Activated CD8-positive, alpha-beta memory T cell treated with anti-CD3 and anti-CD28 coated beads, Interleukin-2, amount 50 U/mL, for 4 hours (primary cell): ENCODE results near the gene MAL.
"Not testable (repeated sequence)": the region's sequence is repeated elsewhere in the genome, so short reads cannot be mapped to it uniquely, and the experiment has no call there.

Experiments
- DNase-seq: peaks from one replicate; pipeline ENCODE4 v3.0.0-alpha.2; 2020

The MAL gene

DNA sequence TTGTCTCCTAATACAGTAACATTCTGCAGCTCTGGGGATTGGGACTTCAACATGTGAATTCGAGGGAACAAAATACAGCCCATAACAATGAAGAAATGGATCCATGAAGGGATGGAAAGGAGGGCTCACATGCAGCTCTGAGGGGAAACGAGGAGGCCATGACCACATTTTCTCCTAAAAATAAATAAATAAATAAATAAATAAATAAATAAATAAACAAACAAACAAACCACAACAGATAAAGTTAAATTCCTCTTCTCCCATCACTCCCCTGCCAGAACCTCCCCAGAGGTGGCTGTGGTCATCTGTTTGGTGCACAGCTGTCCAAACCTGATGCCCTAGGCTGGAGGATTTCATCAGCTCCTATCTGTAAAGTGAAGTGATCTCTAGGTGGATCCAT, 42.7 kb downstream of the MAL start:
- DNase-seq, result no peak

DNA sequence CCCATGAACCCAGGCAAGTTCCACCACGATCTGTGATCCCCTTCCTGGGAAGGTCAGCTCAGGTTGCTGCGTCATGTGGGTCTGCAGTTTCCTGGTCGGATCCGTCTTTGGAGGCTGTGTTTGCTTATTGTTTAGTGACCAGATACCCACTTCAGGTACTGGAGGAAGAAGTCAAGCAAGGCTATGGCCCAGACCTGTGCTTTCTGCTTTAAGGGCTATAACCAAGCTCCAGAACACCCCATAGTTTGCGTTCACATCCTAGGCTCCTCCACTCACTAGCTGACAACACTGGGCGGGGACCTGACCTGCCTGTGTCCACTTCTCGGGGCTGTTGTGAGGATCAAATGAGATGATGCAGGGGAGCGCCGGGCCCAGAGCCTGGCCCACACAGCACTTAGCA, 44.0 kb downstream of the MAL start:
- no peak for DNase-seq

DNA sequence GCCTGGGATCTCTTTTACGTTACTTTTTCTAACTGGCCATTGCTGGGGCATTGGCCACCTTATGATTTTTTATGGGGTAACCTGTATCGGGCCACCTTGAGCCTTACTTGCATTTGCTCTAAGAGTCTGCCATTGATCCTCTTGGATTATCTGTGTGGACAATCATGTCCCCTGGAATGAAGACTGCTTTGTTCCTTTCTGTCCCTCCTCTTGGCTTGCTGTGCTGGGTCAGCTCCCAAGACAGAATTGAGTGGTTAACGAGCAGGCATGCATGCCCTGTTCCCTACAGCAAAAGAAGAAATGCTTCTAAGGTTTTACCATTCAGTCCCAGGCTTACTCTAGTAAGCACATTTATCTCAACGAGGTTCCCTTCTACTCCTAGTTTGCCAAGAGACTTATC, 46.3 kb downstream of the MAL start:
- DNase-seq, result no peak

DNA sequence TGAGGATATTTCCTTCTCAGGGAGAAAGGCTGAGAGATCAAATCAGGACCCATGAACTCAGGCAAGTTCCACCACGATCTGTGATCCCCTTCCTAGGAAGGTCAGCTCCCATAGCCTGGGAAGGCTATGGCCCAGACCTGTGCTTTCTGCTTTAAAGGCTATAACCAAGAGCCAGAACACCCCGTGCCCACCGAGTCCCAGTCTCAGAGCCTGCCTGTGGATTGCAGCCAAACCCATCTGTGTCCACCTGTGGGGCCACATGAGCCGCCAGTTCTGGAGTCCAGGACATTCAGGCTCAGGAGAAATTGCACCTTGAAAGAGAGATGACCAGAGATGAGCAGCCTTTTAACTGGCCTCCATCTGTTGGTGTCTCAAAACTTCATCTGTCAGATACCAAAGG, 46.9 kb downstream of the MAL start:
- no peak for DNase-seq

DNA sequence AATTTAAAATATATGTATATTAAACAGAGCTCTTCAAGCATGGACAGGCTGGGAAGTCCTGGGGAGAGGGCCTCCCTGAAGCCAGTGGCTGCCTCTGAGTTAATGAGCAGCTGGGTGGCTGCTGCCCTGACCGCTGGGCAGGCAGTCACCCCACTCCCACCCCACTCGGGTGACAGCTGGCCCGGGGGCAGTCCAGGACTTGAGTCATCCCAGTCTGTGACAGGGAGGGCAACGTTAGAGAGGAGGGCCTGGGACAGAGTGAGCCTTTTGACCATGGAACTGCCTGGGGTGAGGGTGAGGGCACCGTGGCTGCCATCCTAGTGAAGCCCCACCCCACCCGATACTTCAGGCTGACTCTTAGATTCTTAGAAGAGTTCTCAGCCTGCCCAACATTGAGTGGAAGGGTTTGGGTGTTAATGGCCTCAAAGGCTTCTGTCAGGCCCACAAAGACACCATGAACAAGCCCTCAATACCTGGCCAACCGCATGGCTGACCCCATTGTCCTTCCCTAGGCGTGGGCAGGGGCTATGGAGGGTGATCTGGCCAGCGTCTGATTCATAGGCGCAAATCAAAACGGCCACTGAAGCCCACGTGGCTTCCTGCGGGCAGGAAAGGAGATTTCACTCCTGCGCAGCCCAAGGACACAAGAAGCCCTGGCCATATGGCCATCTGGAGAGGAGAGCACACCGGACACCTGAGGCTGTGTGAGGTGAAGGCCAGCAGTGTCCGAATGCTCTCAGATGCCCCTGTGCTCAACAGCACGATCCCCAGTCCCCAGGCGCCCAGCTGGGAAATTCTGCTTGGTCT, 48.6 kb downstream of the MAL start:
- DNase-seq, result no peak

DNA sequence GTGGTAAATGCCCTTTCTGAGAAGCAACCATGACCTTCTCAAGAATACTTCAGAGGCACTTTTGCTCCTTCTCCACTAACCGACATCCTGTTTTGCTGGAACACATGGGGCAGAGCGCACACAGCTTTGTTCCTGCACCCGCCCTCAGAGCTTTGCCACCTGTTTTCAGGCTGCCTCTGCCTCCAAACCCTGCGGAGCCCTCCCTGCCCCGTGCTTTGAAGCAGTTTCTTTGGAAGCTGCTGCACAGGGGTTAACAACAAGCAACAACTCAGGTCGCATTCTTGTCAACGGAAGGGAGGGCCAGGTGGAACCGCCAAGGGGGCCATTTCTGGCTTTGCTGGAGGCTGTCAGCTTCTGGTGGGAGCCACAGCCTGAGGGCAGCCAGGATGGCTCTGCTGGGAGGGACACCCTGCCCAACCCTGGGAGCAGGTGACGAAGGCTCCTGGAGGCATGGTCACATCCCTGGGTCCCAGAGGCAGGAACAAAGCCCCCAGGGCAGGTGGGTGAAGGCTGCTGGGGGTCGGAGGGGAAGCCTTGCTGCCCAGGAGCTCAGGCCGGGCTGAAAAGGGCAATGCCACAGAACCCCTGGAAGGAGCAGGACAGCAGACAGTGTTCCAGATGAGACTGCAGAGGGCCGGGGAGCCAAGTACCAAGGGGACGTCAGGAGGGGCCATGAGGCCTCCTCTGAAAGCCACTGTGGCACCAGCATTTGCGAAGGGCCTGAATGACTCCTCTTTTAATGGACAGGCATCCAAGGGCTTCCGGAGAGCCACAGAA, 49.3 kb downstream of the MAL start:
- DNase-seq, result peak; percentile 62

DNA sequence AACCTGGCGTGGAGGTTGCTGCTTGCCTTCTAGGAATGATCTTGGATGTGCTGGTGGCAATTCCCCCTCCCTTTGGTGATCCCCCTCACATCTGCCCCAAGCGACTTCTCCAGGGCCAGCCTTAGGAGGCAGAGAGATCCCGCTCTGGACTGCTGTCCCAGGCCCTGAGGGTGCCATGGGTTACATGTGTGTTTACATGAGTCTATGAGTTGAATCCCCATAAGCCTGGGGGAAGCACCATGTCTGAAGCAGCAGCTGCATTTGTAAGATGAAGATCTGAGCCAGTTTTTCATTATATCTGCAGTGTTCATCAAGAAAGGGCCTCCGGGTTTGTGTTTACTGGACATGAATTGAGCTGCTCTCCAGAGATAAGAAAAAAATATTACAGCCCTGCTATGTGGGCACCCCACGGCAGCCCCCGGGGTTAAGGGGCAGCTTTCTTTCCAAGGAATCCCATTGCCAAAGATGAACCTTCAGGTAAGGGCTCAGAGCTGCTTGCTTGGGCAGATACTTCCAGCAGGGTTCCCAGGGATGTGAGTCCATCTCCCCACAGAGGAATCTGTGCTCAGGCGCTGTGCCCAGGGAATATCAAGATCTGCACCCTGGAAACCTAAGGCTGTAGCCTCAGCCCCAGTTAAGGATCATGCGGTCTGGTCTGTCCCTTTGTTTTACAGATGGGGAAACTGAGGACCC, 50.1 kb downstream of the MAL start:
- no peak for DNase-seq

DNA sequence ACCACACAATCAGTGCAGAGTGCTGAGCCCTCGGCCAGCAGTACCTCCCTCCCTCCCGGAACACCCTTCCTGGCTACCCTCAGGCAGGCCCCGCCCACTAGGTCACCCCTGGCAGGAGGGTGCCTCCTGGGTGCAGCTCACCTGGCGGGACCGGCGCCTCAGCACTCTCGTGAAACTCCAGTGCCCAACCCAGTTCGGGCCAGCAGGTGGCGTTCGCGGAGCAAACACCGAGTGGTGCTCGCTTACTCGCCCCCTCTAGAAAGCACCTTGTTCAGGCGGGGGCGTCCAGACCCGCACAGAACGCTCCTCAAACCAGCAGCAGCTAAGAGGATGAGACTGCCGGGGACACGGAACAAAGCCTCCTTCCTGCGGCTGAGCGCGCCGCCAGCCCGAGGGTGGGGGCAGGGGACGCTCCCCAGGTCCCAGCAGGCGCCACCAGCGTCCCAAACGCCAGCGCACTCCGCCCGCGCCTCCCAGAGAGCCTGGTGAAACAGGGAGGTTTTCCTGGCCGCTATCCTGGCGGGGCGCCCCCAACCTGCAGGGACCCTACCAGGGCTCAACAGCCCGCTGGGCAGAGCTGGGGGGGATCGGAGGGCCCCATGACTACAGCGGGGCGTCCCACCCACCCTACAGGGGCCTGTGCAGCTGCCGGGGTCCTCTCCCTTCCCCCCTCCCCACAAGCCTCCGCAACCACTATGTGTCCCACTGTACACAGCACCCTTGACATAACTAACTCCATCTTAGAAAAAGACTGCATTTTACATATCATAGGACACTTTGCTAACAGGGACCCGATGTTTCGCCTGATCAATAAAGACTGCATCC, 51.4 kb downstream of the MAL start:
- peak; percentile 92 for DNase-seq

DNA sequence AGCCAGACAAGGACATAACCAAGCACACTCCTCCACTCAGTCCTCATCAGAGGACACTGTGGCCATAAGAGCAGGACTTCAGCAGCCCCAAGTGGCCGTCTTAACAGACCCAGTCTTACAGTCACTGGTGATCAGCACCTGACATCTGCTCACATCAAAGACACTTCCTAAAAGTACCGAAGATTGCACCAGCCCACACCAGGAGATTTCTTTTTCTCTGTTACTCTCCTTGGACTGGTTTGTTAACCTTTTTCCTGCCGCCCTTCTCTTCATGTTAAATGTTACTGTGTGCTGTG, 52.0 kb downstream of the MAL start:
- DNase-seq, result no peak

DNA sequence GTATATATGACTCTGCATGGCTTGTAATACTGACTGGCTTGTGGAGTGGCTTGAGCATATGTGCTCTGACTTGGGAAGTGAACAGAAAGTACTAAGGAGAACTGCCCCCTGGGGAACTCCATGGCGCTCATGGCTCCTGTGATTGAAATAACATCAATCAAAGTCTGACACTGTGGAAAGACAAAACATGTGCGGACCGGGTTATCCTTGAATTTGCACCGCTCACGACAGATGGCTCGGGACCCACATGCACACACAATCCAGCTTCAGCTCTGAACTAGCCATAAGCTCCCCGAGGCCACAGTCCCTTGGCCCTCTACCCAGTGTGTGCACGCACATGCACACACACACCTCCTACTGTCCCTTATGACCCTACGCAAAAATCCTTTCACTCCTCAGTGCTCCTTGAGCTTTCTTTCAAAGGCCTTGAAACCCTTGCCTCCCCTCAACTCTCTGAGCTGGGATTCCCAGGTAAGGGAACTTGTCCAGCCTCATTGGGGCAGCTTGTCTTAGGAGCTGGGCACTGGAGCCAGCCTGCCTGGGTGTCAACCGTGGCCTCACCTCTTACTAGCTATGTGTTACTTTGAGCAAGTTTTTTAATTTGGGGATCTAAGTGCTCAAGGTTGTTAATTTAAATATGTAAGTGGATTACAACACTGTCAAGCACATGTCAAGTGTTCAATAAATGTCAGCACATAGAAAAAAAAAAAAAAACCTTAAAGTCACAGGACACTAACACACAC, 52.5 kb downstream of the MAL start:
- no peak for DNase-seq

DNA sequence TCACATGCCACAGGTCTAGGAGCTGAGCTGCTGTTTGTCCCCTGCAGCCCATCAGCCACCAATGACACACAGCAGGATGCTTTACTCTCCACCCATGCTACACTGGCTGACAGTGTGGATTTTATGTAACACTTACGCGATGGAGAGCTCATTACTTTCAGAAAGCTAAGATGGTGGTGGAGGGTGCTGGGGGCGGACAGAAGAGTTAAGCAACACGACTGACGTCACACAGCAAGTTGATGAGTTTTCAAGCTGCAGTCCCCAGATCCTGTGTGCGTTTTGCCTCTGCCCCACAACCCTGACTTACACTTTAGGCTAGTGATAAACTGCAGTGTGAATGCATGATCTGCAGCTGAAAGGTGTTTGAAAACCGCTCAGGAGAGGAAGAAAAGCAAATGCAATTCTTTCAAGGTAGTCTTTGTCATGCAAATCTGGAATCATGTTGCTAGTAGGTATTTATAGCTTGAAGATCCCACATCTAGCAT, 53.7 kb downstream of the MAL start:
- no peak for DNase-seq

DNA sequence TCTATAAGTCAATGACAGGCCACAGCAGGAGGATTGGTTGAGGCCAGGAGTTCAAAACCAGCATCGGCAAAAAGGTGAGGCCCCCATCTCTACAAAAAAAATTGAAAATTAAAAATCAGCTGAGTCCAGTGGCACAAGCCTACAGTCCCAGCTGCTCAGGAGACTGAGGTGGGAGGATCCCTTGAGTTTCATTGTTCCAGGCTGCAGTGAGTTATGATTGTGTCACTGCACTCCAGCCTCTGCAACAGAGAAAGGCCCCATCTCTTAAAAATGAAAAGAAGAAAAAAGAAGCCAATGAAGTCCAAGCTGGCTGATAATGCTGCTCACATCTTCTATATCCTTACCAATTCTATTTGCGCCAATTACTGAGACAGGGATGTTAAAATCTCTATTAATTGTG, 57.0 kb downstream of the MAL start:
- no peak for DNase-seq

DNA sequence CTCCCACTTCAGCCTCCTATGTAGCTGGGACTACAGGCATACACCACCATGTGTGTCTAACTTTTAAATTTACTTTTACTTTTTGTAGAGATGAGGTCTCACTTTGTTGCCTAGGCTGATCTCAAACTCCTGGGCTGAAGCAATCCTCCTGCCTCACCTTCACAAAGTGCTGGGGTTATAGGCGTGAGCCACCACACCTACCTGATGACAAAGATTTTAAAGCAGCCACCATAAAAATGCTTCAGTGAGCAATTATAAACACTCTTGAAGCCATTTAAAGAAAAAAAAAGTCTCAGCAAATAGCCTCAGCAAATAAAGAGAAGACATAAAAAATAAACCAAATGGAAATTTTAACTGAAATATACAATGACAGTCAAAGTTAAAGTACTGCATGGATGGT, 60.5 kb downstream of the MAL start:
- DNase-seq, result no peak

DNA sequence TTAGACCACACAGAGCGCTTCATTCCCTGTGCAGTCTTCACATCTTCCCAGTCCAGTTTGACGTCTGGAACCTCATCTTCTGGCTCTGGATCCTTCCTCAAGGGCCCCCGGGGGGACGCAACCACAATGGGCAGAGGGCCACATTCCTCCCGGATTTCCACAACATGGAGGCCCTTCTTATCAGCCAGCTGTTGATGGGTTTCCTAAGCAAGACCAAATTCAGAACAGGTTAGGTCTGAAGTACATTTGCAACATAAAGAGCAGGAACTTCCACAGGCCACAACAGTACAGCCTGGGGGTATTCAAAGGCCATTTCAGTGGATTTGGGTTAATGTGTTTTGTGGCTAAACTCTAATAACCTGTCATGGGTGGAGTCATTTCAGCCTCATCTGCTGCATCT, 61.9 kb downstream of the MAL start:
- DNase-seq, result no peak

DNA sequence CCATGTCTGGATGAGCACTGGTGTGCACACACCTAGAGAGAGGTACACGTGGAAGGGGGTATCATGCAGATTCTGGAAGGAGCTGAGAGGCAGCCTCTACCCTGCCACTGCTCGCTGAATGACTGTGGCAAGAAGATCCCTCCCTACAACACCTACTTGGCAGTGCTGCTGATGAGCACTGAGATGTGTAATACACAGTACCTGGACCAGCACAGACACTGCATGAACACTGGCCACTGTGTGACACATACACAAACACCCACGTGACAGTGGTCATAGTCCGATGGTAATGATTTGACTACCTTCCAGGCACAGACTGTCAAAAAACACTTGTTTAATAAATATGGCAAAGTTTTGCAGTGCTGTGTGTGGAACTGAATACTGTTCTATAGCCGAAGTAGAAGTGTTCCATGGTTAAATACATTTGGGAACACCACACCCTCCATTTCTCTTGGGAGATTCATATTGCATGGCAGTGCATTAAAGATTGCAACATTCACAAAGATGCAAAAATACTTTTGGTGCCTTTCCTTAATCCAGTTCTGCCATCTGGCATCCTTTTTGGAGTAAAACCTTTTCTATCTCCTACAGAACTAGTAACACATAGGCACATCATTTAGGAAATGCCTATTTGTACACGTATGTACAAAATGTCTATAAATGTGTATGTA, 66.5 kb downstream of the MAL start:
- DNase-seq, result no peak

DNA sequence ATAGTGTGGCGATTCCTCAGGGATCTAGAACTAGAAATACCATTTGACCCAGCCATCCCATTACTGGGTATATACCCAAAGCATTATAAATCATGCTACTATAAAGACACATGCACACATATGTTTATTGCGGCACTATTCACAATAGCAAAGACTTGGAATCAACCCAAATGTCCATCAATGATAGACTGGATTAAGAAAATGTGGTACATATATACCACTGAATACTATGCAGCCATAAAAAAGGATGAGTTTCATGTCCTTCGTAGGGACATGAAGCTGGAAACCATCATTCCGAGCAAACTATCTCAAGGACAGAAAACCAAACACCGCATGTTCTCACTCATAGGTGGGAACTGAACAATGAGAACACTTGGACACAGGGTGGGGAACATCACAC, 72.8 kb downstream of the MAL start:
- DNase-seq, result not testable (repeated sequence)

DNA sequence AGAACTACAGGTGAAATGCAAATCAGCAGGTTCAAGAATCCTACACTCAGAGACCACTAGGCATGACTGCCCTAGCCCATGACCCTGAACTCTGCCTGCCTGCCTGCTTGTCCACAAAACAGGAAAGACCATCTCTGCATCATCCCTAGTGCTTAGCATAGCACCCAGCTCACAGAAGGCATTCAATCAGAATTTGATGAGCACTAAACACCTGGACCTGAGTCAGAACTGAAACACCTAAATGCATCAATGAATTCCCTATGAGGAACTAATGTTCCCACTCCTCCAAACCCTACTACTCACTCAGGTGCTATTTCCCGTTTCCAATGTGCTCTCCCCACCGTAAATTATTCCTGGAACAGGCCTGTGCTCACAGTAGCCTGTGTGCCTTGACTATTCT, 74.4 kb downstream of the MAL start:
- no peak for DNase-seq
